ENCODE results near the gene GUCA2A. TPM values are rescaled to one million over a fixed set of nuclear protein-coding genes. Genes with fewer than 3 reads are reported as not detected.

GUCA2A gene
- total RNA-seq, 2 experiments from 2014 or later: not detected

GRCh38 chr1:42133390-42133789, 31.2 kb downstream of the GUCA2A start:
- Histone ChIP-seq H2AFZ (ENCODE audit: low read length) (no peak overlapping the region), H3K4me1 (ENCODE audit: insufficient read depth, low read length, poor library complexity, severe bottlenecking) (no peaks in the 10 kb centered on the region), H3K4me2 (ENCODE audit: low read length) (no peak overlapping the region), H3K9me3 (ENCODE audit: low read length) (no peaks in the 10 kb centered on the region), H3K79me2 (ENCODE audit: insufficient read depth, low read depth, low read length) (no peaks in the 10 kb centered on the region), H4K20me1 (ENCODE audit: insufficient read depth, low read length) (no peaks in the 10 kb centered on the region), H3K4me3 (ENCODE audit: low read depth, low read length, poor library complexity, severe bottlenecking) (no peak overlapping the region), H3K36me3 (ENCODE audit: insufficient read depth, low read length) (no peaks in the 10 kb centered on the region), H3K9me2 (ENCODE audit: insufficient read depth, low read length) (no peaks in the 10 kb centered on the region), H3K27ac (ENCODE audit: low read depth, low read length, poor library complexity, severe bottlenecking) (no peak overlapping the region)
- ChIA-PET CTCF (ENCODE audit: unreplicated experiment) (no interaction called here), POLR2A (interaction anchor here (0.7 kb wide), 1 partner anchor 224 kb away, joined by 4 read pairs; no protein-coding TSS in a partner anchor)
- TF ChIP-seq, protein P1, sequence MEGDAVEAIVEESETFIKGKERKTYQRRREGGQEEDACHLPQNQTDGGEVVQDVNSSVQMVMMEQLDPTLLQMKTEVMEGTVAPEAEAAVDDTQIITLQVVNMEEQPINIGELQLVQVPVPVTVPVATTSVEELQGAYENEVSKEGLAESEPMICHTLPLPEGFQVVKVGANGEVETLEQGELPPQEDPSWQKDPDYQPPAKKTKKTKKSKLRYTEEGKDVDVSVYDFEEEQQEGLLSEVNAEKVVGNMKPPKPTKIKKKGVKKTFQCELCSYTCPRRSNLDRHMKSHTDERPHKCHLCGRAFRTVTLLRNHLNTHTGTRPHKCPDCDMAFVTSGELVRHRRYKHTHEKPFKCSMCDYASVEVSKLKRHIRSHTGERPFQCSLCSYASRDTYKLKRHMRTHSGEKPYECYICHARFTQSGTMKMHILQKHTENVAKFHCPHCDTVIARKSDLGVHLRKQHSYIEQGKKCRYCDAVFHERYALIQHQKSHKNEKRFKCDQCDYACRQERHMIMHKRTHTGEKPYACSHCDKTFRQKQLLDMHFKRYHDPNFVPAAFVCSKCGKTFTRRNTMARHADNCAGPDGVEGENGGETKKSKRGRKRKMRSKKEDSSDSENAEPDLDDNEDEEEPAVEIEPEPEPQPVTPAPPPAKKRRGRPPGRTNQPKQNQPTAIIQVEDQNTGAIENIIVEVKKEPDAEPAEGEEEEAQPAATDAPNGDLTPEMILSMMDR (conservative IDR thresholded peaks at IDR 0.05; ENCODE audit: low read length): no peak
- TF ChIP-seq EZH2phosphoT487 (IDR thresholded peaks at IDR 0.05; ENCODE audit: borderline replicate concordance, low read depth, low read length): no peak
- intact Hi-C loops (cut with micrococcal nuclease; ENCODE audit: unreplicated experiment): no loop called here
- DNase-seq (ENCODE audit: low spot score): no peak
- no TSS peak for BruUV-seq (replicated peaks)

DNA sequence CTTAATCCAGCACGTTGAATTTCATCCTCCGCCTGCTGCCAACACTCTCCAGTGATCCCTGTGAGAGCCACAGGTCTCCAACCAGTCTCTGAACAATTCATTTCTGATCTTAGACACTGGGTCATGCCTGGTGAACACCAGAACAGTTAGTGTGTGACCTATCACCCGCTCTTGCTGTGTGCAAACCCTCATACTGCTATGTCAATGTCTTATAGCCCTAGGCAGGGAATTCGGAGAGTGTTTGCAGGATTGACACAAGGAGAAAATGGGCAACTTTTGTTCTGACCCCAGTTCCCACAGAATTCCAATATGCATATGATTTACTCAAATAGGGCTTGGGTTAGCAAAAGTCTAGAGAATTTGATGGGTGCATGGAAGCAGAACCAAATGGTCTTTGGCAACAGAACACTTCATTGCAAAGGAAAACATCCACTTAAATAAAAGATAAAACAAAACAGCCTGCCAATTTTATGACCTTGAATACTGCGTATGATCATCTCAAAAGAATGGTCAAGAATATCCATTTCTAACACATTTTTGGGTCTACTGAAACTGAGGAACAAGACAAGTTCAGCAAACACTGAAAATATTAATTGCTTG, 34.4 kb downstream of the GUCA2A start:
- H3K36me3 ChIP-seq (ENCODE audit: insufficient read depth, low read length): no peaks in the 10 kb centered on the region
- H3K9me3 ChIP-seq (ENCODE audit: low read length): no peaks in the 10 kb centered on the region
- no peak for DNase-seq (ENCODE audit: low spot score)
- no peaks in the 10 kb centered on the region for H3K4me1 ChIP-seq (ENCODE audit: insufficient read depth, low read length, poor library complexity, severe bottlenecking)
- ChIA-PET CTCF (ENCODE audit: unreplicated experiment) (no interaction called here), POLR2A (interaction anchor here (0.7 kb wide), 2 partner anchors 96 to 819 kb away, joined by 3 read pairs; no protein-coding TSS in a partner anchor)
- H3K27ac ChIP-seq (ENCODE audit: low read depth, low read length, poor library complexity, severe bottlenecking): no peak overlapping the region
- TF ChIP-seq, protein P1 (conservative IDR thresholded peaks at IDR 0.05; ENCODE audit: low read length): no peak
- TF ChIP-seq EZH2phosphoT487 (IDR thresholded peaks at IDR 0.05; ENCODE audit: borderline replicate concordance, low read depth, low read length): no peak
- BruUV-seq (replicated peaks): no TSS peak
- H4K20me1 ChIP-seq (ENCODE audit: insufficient read depth, low read length): no peaks in the 10 kb centered on the region
- no peaks in the 10 kb centered on the region for H3K79me2 ChIP-seq (ENCODE audit: insufficient read depth, low read depth, low read length)
- intact Hi-C loops (cut with micrococcal nuclease; ENCODE audit: unreplicated experiment): no loop called here
- H3K4me3 ChIP-seq (ENCODE audit: low read depth, low read length, poor library complexity, severe bottlenecking): no peak overlapping the region
- no peak overlapping the region for H3K4me2 ChIP-seq (ENCODE audit: low read length)
- H2AFZ ChIP-seq (ENCODE audit: low read length): no peak overlapping the region
- H3K9me2 ChIP-seq (ENCODE audit: insufficient read depth, low read length): no peaks in the 10 kb centered on the region

DNA sequence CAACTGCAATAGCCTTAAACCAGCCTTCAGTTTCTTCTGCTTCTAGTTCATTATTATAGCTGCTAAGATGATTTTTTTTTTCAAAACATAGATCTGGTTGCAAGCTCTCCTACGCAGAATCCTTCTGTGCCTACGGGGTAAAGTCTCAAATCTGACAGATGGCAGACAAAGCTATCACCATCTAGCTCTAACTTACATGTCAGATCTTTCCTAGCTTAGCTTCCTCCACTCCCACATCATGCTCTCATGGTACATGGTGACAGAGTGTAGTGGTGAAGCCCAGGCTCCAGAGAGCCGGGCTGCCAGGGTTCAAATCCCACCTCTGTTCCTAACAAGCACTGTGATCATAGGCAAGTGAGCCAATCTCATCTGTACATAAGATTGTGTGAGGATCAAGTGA, 35.6 kb downstream of the GUCA2A start:
- BruUV-seq (replicated peaks): no TSS peak
- Histone ChIP-seq H3K4me1 (ENCODE audit: insufficient read depth, low read length, poor library complexity, severe bottlenecking) (no peaks in the 10 kb centered on the region), H4K20me1 (ENCODE audit: insufficient read depth, low read length) (no peaks in the 10 kb centered on the region), H3K9me3 (ENCODE audit: low read length) (no peaks in the 10 kb centered on the region), H3K36me3 (ENCODE audit: insufficient read depth, low read length) (no peaks in the 10 kb centered on the region), H3K4me2 (ENCODE audit: low read length) (no peak overlapping the region), H2AFZ (ENCODE audit: low read length) (no peak overlapping the region), H3K9me2 (ENCODE audit: insufficient read depth, low read length) (no peaks in the 10 kb centered on the region), H3K27ac (ENCODE audit: low read depth, low read length, poor library complexity, severe bottlenecking) (no peak overlapping the region), H3K4me3 (ENCODE audit: low read depth, low read length, poor library complexity, severe bottlenecking) (no peak overlapping the region), H3K79me2 (ENCODE audit: insufficient read depth, low read depth, low read length) (no peaks in the 10 kb centered on the region)
- ChIA-PET CTCF (ENCODE audit: unreplicated experiment) (no interaction called here), POLR2A (no interaction called here)
- DNase-seq (ENCODE audit: low spot score): no peak
- no peak for TF ChIP-seq EZH2phosphoT487 (IDR thresholded peaks at IDR 0.05; ENCODE audit: borderline replicate concordance, low read depth, low read length)
- TF ChIP-seq, protein P1 (conservative IDR thresholded peaks at IDR 0.05; ENCODE audit: low read length): no peak
- intact Hi-C loops (cut with micrococcal nuclease; ENCODE audit: unreplicated experiment): no loop called here
